ENCODE results near the gene SARDH.

The SARDH gene

DNA sequence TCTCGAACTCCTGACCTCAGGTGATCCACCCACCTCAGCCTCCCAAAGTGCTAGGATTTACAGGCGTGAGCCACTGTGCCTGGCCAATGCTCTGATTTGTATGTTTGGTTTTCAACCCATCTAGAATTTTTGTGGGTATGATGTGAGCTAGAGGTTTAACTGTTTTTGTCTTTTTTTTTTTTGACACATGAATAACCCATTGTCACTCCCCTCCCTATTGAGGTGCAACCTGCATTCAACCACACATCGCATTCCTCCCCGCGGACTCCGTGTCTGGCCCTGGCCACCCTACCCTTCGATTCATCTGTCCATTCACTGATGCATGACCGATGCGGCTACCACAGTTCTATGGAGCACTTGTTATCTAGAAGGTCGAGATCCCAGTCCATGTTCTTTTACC, 119.4 kb downstream of the SARDH start:
- Histone ChIP-seq H3K9me3 (ENCODE audit: insufficient read depth, low read depth, low read length) (no peaks in the 10 kb centered on the region), H3K27me3 (ENCODE audit: insufficient read depth, low read length) (peaks cover 20% of the 10 kb centered on the region; the same call in 1 of the 2 replicates), H3K27ac (ENCODE audit: low read length) (no peak overlapping the region), H3K36me3 (ENCODE audit: insufficient read depth, low read depth, low read length) (no peaks in the 10 kb centered on the region), H3K4me1 (ENCODE audit: insufficient read depth, low read length) (no peaks in the 10 kb centered on the region), H3K4me3 (ENCODE audit: low read length) (no peak overlapping the region), H3K9ac (ENCODE audit: low read depth, low read length) (no peak overlapping the region)

DNA sequence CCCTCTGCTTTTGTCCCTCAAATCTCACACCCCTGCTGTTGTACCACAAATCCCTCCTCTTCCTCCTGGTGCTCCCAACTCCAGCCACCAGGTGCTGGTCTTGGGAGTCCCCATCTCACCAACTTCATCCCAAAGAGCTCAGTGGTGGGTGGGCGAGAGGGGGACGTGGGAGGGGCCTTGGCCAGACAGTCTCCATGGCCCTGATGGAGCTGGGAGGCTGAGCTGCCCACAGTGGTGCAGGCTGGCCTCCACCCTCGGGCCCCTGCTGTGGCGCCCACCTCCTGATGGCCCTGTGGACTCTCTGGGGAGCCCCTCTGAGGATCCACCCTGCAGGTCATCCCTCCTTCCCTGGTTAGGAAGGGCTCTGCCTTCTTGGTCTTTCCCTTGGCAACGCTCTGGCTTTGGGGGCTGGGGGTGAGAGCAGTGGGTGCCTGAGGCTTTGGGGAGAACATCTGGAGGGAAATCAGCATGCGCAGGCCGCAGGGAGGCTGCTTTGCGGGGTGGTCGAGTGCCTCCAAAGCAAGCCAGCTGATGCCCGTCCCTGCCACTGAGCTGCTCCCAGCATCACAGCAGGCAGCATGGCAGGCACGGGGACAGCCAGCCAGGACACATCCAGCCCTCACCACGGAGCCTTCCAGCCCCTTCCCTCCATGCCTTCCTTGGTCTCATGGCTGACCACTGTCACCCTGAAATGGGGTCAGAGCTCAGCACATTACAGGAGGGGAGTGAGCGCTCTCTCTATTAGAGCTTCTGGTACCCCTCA, 121.3 kb downstream of the SARDH start:
- no peak overlapping the region for H3K9ac ChIP-seq (ENCODE audit: low read depth, low read length)
- no peaks in the 10 kb centered on the region for H3K9me3 ChIP-seq (ENCODE audit: insufficient read depth, low read depth, low read length)
- peaks cover 28% of the 10 kb centered on the region; the same call in 1 of the 2 replicates for H3K27me3 ChIP-seq (ENCODE audit: insufficient read depth, low read length)
- H3K27ac ChIP-seq (ENCODE audit: low read length), result no peak overlapping the region
- no peaks in the 10 kb centered on the region for H3K36me3 ChIP-seq (ENCODE audit: insufficient read depth, low read depth, low read length)
- H3K4me3 ChIP-seq (ENCODE audit: low read length), result no peak overlapping the region
- no peaks in the 10 kb centered on the region for H3K4me1 ChIP-seq (ENCODE audit: insufficient read depth, low read length)

DNA sequence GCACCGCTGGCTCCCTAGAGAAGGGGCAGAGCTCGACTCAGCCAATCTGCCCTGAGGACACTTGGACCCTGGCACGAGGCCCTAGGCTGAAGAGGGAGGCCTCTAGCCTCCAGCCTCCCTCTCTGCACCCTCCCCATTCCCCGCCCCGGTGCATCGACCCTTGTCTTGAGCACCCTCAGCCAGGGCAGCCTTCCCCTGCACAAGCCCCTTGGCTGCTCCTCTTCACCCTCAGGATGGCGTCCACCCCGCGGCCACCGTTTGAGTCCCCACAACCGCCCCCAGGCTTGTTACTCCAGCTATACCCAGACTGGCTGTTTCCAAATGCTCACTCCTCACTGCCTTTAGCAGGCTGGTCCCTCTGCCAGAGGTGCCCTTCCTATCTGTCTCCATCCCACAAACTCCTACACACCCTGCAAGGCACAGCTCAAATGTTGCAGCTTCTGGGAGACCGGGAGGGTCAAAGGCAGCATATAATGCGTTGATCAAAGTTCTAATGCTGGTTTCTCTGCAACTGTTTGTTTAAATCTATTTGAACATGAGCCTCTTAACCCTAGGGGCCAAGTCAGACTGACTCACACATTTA, 122.5 kb downstream of the SARDH start:
- Histone ChIP-seq H3K9ac (ENCODE audit: low read depth, low read length) (no peak overlapping the region), H3K36me3 (ENCODE audit: insufficient read depth, low read depth, low read length) (no peaks in the 10 kb centered on the region), H3K4me1 (ENCODE audit: insufficient read depth, low read length) (no peaks in the 10 kb centered on the region), H3K27me3 (ENCODE audit: insufficient read depth, low read length) (peaks cover 30% of the 10 kb centered on the region; the same call in 1 of the 2 replicates), H3K9me3 (ENCODE audit: insufficient read depth, low read depth, low read length) (no peaks in the 10 kb centered on the region), H3K27ac (ENCODE audit: low read length) (no peak overlapping the region), H3K4me3 (ENCODE audit: low read length) (no peak overlapping the region)

- Histone ChIP-seq H3K27me3 (ENCODE audit: insufficient read depth, low read length) (peaks cover 33% of the 10 kb centered on the region; the same call in 1 of the 2 replicates), H3K4me3 (ENCODE audit: low read length) (no peak overlapping the region), H3K9ac (ENCODE audit: low read depth, low read length) (no peak overlapping the region), H3K4me1 (ENCODE audit: insufficient read depth, low read length) (no peaks in the 10 kb centered on the region), H3K9me3 (ENCODE audit: insufficient read depth, low read depth, low read length) (no peaks in the 10 kb centered on the region), H3K27ac (ENCODE audit: low read length) (no peak overlapping the region), H3K36me3 (ENCODE audit: insufficient read depth, low read depth, low read length) (no peaks in the 10 kb centered on the region)
Measured at GRCh38 chr9:133615186-133615585, 123.0 kb downstream of the SARDH start.

GRCh38 chr9:133614678-133615077, 123.5 kb downstream of the SARDH start:
- Histone ChIP-seq H3K27ac (ENCODE audit: low read length) (no peak overlapping the region), H3K36me3 (ENCODE audit: insufficient read depth, low read depth, low read length) (no peaks in the 10 kb centered on the region), H3K9ac (ENCODE audit: low read depth, low read length) (no peak overlapping the region), H3K4me3 (ENCODE audit: low read length) (no peak overlapping the region), H3K27me3 (ENCODE audit: insufficient read depth, low read length) (peaks cover 38% of the 10 kb centered on the region), H3K9me3 (ENCODE audit: insufficient read depth, low read depth, low read length) (no peaks in the 10 kb centered on the region), H3K4me1 (ENCODE audit: insufficient read depth, low read length) (no peaks in the 10 kb centered on the region)

DNA sequence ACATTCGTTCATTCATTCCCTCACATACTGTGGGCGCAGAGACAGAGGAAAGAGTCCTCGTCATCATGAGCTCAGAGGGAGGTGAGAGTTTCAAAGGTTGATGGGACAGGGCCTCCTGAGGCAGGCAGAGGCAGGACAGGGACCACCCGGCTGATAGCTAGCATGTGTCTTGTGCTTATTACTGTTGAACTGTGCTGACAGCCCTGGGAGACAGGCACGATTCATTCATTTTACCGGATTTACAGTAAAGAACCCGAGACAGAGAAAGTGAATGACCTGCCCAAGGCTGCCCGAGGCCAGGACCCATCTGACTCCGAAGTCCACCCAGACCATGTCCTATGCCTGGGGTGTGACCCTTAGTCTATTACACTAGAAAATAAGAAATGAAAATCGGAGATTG, 124.1 kb downstream of the SARDH start:
- Histone ChIP-seq H3K9ac (ENCODE audit: low read depth, low read length) (no peak overlapping the region), H3K27ac (ENCODE audit: low read length) (no peak overlapping the region), H3K4me3 (ENCODE audit: low read length) (no peak overlapping the region), H3K4me1 (ENCODE audit: insufficient read depth, low read length) (no peaks in the 10 kb centered on the region), H3K27me3 (ENCODE audit: insufficient read depth, low read length) (peaks cover 42% of the 10 kb centered on the region), H3K9me3 (ENCODE audit: insufficient read depth, low read depth, low read length) (no peaks in the 10 kb centered on the region), H3K36me3 (ENCODE audit: insufficient read depth, low read depth, low read length) (no peaks in the 10 kb centered on the region)

All from iPS-20b (cell line).